ENCODE measurements around the gene DNAJB1. TPM values are rescaled to one million over a fixed set of nuclear protein-coding genes. Genes with fewer than 3 reads are reported as not detected.
A peak's percentile ranks its signal among the peaks of the same experiment; 100 is the strongest.

DNAJB1 gene
- total and polyA plus RNA-seq, 2 experiments from 2014 or later = 43.2 to 53.3 TPM

DNA sequence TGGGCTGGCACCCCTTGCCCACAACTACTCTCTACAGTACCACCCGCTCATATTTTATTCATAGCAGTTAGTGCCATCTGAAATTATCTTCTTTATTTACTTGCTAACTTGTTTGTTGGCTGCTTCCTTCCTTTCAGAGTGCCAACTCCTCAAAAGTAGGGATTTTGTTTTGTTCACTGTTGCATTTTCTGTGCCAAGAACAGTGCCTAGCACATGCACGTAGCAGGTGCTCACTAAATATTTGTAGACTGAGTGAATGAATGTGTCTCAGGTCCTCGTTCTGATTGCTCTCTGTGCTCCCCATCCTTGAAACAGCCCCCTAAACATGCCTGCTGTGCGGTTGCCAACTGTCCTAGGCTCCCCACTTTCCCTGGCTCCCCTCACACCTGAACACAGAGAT, 23.8 kb downstream of the DNAJB1 start:
- peak overlapping the region; percentile 90 for H3K4me3 ChIP-seq
- H3K27ac Mint-ChIP-seq = no peak overlapping the region

More for the DNA sequence above, 23.8 kb downstream of the DNAJB1 start:
- TF ChIP-seq EZH2phosphoT487 (IDR thresholded peaks at IDR 0.05; ENCODE audit: unreplicated experiment) = no peak
- TF ChIP-seq STAT1 (IDR thresholded peaks at IDR 0.05; ENCODE audit: unreplicated experiment) = no peak
- TF ChIP-seq, protein P1, sequence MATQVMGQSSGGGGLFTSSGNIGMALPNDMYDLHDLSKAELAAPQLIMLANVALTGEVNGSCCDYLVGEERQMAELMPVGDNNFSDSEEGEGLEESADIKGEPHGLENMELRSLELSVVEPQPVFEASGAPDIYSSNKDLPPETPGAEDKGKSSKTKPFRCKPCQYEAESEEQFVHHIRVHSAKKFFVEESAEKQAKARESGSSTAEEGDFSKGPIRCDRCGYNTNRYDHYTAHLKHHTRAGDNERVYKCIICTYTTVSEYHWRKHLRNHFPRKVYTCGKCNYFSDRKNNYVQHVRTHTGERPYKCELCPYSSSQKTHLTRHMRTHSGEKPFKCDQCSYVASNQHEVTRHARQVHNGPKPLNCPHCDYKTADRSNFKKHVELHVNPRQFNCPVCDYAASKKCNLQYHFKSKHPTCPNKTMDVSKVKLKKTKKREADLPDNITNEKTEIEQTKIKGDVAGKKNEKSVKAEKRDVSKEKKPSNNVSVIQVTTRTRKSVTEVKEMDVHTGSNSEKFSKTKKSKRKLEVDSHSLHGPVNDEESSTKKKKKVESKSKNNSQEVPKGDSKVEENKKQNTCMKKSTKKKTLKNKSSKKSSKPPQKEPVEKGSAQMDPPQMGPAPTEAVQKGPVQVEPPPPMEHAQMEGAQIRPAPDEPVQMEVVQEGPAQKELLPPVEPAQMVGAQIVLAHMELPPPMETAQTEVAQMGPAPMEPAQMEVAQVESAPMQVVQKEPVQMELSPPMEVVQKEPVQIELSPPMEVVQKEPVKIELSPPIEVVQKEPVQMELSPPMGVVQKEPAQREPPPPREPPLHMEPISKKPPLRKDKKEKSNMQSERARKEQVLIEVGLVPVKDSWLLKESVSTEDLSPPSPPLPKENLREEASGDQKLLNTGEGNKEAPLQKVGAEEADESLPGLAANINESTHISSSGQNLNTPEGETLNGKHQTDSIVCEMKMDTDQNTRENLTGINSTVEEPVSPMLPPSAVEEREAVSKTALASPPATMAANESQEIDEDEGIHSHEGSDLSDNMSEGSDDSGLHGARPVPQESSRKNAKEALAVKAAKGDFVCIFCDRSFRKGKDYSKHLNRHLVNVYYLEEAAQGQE (IDR thresholded peaks at IDR 0.05; ENCODE audit: unreplicated experiment) = no peak
- no peak for TF ChIP-seq POLR2AphosphoS5 (IDR thresholded peaks at IDR 0.05; ENCODE audit: low read depth)
- TF ChIP-seq, protein P2, sequence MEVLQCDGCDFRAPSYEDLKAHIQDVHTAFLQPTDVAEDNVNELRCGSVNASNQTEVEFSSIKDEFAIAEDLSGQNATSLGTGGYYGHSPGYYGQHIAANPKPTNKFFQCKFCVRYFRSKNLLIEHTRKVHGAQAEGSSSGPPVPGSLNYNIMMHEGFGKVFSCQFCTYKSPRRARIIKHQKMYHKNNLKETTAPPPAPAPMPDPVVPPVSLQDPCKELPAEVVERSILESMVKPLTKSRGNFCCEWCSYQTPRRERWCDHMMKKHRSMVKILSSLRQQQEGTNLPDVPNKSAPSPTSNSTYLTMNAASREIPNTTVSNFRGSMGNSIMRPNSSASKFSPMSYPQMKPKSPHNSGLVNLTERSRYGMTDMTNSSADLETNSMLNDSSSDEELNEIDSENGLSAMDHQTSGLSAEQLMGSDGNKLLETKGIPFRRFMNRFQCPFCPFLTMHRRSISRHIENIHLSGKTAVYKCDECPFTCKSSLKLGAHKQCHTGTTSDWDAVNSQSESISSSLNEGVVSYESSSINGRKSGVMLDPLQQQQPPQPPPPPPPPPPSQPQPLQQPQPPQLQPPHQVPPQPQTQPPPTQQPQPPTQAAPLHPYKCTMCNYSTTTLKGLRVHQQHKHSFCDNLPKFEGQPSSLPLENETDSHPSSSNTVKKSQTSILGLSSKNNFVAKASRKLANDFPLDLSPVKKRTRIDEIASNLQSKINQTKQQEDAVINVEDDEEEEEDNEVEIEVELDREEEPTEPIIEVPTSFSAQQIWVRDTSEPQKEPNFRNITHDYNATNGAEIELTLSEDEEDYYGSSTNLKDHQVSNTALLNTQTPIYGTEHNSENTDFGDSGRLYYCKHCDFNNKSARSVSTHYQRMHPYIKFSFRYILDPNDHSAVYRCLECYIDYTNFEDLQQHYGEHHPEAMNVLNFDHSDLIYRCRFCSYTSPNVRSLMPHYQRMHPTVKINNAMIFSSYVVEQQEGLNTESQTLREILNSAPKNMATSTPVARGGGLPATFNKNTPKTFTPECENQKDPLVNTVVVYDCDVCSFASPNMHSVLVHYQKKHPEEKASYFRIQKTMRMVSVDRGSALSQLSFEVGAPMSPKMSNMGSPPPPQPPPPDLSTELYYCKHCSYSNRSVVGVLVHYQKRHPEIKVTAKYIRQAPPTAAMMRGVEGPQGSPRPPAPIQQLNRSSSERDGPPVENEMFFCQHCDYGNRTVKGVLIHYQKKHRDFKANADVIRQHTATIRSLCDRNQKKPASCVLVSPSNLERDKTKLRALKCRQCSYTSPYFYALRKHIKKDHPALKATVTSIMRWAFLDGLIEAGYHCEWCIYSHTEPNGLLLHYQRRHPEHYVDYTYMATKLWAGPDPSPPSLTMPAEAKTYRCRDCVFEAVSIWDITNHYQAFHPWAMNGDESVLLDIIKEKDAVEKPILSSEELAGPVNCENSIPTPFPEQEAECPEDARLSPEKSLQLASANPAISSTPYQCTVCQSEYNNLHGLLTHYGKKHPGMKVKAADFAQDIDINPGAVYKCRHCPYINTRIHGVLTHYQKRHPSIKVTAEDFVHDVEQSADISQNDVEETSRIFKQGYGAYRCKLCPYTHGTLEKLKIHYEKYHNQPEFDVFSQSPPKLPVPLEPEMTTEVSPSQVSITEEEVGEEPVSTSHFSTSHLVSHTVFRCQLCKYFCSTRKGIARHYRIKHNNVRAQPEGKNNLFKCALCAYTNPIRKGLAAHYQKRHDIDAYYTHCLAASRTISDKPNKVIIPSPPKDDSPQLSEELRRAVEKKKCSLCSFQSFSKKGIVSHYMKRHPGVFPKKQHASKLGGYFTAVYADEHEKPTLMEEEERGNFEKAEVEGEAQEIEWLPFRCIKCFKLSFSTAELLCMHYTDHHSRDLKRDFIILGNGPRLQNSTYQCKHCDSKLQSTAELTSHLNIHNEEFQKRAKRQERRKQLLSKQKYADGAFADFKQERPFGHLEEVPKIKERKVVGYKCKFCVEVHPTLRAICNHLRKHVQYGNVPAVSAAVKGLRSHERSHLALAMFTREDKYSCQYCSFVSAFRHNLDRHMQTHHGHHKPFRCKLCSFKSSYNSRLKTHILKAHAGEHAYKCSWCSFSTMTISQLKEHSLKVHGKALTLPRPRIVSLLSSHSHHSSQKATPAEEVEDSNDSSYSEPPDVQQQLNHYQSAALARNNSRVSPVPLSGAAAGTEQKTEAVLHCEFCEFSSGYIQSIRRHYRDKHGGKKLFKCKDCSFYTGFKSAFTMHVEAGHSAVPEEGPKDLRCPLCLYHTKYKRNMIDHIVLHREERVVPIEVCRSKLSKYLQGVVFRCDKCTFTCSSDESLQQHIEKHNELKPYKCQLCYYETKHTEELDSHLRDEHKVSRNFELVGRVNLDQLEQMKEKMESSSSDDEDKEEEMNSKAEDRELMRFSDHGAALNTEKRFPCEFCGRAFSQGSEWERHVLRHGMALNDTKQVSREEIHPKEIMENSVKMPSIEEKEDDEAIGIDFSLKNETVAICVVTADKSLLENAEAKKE (CRISPR knock-in tag; IDR thresholded peaks at IDR 0.05) = no peak
- TF ChIP-seq ZNF114 (CRISPR knock-in tag; IDR thresholded peaks at IDR 0.05) = no peak
- TF ChIP-seq, protein P3, sequence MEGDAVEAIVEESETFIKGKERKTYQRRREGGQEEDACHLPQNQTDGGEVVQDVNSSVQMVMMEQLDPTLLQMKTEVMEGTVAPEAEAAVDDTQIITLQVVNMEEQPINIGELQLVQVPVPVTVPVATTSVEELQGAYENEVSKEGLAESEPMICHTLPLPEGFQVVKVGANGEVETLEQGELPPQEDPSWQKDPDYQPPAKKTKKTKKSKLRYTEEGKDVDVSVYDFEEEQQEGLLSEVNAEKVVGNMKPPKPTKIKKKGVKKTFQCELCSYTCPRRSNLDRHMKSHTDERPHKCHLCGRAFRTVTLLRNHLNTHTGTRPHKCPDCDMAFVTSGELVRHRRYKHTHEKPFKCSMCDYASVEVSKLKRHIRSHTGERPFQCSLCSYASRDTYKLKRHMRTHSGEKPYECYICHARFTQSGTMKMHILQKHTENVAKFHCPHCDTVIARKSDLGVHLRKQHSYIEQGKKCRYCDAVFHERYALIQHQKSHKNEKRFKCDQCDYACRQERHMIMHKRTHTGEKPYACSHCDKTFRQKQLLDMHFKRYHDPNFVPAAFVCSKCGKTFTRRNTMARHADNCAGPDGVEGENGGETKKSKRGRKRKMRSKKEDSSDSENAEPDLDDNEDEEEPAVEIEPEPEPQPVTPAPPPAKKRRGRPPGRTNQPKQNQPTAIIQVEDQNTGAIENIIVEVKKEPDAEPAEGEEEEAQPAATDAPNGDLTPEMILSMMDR (conservative IDR thresholded peaks at IDR 0.05; ENCODE audit: low read depth in 2 of 2) = no peak
- no peak for TF ChIP-seq CREB1 (CRISPR knock-in tag; IDR thresholded peaks at IDR 0.05; ENCODE audit: low read depth)
- TF ChIP-seq NANOG (IDR thresholded peaks at IDR 0.05; ENCODE audit: borderline replicate concordance) = no peak
- no peak for TF ChIP-seq EZH2 (IDR thresholded peaks at IDR 0.05; ENCODE audit: low read depth, unreplicated experiment)
- TF ChIP-seq ZNF331 (CRISPR knock-in tag; IDR thresholded peaks at IDR 0.05; ENCODE audit: low read depth) = no peak
- Mint-ChIP-seq H3K27me3 (ENCODE audit: insufficient read depth, low read depth, poor library complexity) (peaks cover 16% of the 10 kb centered on the region), H3K9me3 (no peaks in the 10 kb centered on the region), H3K4me3 (peak overlapping the region; percentile 89), H3K4me1 (peaks cover 22% of the 10 kb centered on the region), H3K36me3 (ENCODE audit: low read depth) (peaks cover 32% of the 10 kb centered on the region)
- H3K27ac ChIP-seq (ENCODE audit: low read depth) = no peak overlapping the region
- H3K27me3 ChIP-seq (ENCODE audit: insufficient read depth) = no peaks in the 10 kb centered on the region
- H4K20me1 ChIP-seq (replicated peaks; ENCODE audit: insufficient read depth) = peaks cover 8% of the 10 kb centered on the region; the same call in 1 of the 2 replicates
- peaks cover 6% of the 10 kb centered on the region; the same call in 1 of the 2 replicates for H3K36me3 ChIP-seq (ENCODE audit: insufficient read depth)
- H3K4me2 ChIP-seq = peak overlapping the region; percentile 95
- no peaks in the 10 kb centered on the region; the same call in 1 of the 2 replicates for H3K4me1 ChIP-seq (ENCODE audit: insufficient read depth)
- ATAC-seq (no peak), DNase-seq (ENCODE audit: low spot score) (no peak)
- peaks cover 28% of the 10 kb centered on the region for H3K79me2 ChIP-seq (replicated peaks; ENCODE audit: insufficient read depth)
- H3F3A ChIP-seq (replicated peaks; ENCODE audit: low read depth) = peaks cover 11% of the 10 kb centered on the region
- no peaks in the 10 kb centered on the region for H3K9me2 ChIP-seq (ENCODE audit: insufficient read depth)
- no peak overlapping the region for H2AFZ ChIP-seq

Data from GM23338 (cell line).